Retinal pigment epithelial cell (primary cell): ENCODE measurements around the gene ZFYVE28.

Source experiments
- DNase-seq: peaks from one replicate; pipeline ENCODE4 v3.0.0-alpha.2; 2010; ENCODE audit warnings: low read depth
- H3K4me3 ChIP-seq: 2 replicates; pipeline ENCODE4 v1.5.1; 2011; ENCODE audit warnings: mild to moderate bottlenecking, low read length, control low read depth, moderate library complexity
- TF ChIP-seq, protein P1 (sequence below): conservative IDR thresholded peaks from 2 replicates; pipeline ENCODE4 v1.5.1; 2011; ENCODE audit warnings: low read depth, low read length, control low read depth, inconsistent platforms

The ZFYVE28 gene

DNA sequence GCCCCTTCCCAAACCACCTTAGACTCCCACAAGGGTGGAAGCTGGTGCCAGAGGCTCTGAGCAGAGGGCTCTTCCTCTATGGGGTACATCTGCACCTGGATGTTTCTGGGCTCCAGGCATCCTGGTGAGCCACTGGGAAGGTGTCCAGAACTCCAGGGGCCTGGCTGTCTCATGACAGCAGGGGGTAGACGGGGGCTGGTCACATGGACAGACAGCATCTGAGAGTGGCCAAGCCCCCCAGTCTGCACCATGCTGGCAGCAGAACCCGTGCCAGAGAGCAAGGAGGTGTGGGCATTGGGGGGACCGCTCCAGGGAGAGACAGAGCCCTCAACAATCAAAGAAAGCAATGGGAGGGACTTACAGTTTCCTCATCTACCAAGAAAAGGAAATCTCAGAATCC, 39.5 kb downstream of the ZFYVE28 start:
- TF ChIP-seq, protein P1, sequence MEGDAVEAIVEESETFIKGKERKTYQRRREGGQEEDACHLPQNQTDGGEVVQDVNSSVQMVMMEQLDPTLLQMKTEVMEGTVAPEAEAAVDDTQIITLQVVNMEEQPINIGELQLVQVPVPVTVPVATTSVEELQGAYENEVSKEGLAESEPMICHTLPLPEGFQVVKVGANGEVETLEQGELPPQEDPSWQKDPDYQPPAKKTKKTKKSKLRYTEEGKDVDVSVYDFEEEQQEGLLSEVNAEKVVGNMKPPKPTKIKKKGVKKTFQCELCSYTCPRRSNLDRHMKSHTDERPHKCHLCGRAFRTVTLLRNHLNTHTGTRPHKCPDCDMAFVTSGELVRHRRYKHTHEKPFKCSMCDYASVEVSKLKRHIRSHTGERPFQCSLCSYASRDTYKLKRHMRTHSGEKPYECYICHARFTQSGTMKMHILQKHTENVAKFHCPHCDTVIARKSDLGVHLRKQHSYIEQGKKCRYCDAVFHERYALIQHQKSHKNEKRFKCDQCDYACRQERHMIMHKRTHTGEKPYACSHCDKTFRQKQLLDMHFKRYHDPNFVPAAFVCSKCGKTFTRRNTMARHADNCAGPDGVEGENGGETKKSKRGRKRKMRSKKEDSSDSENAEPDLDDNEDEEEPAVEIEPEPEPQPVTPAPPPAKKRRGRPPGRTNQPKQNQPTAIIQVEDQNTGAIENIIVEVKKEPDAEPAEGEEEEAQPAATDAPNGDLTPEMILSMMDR, result no peak
- H3K4me3 ChIP-seq, result no peak overlapping the region
- DNase-seq, result no peak

DNA sequence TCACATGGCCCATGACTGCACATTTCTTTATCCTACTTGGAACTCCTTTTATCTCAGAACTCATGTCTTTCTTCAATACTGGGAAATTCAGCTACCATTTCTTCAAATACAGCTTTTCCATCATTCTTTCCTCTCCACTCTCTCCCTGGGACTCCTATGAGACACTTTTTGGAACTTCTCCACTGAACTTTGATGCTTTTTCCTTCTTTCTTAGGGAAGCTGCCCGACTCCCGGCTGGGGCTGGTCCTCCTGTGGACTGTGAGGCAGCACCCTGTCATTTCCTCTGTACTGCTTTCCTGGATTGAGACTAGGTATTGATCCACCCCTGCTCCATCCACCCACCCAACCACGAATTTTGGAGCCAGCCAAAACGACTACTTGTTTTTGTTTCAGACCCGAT, 40.0 kb downstream of the ZFYVE28 start:
- no peak for DNase-seq
- TF ChIP-seq, protein P1, result no peak
- no peak overlapping the region for H3K4me3 ChIP-seq

DNA sequence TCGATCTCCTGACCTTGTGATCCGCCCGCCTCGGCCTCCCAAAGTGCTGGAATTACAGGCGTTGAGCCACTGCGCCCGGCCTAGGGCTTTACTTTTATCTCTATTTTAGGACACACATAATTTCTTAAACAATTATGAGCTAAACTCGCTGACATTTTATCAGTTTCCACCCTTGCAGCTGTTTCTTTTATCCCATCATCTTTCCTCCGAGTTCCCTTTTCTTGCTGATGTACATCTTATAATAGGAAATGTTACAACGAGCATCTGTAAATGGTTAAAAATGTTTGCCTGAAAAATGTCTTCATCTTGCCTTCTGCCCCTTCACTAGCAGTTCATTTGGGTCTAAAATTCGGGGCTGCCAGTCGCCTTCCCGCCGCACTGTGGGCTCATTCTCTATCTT, 41.2 kb downstream of the ZFYVE28 start:
- H3K4me3 ChIP-seq, result no peak overlapping the region
- TF ChIP-seq, protein P1, result no peak
- DNase-seq, result no peak

DNA sequence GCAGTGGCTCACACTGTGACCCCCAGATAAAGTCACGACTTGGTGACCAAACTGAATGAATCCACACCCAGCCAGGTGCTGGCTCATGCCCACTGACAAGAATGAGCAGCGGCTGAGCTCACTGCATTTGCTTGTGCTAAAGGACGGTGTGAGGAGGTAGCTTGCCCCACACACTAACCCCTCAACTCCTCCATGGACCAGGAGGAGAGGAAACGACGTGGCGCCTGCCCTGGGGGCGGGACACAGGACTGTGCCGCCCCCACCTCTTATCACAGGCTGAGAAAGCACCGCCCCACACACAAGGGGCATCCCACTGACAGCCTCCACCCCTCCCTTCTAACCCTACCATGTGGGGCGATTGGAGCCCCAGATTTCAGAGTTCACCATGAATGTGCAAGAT, 43.0 kb downstream of the ZFYVE28 start:
- TF ChIP-seq, protein P1, result no peak

DNA sequence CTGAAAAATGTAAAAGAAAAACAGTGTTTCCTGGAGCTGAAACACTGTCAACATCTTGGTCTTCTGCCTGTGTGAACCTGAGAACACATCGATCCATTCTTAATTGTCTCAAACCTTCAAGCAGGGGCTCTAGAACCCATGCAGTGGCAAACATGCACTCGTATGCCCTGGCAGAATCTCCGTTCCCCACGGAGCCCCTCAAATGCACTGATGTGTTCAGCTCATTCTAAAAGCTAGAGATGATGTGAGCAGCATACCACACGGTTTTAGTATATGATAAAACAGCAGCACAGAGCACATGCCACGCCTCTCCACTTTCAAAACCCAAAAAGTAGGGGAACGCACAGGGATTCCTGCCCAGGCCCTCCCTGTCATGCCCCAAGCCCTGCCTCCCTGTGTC, 44.9 kb downstream of the ZFYVE28 start:
- DNase-seq, result no peak
- H3K4me3 ChIP-seq, result no peak overlapping the region
- TF ChIP-seq, protein P1, result no peak

More for the DNA sequence above, 43.0 kb downstream of the ZFYVE28 start:
- no peak overlapping the region for H3K4me3 ChIP-seq
- DNase-seq, result no peak

DNA sequence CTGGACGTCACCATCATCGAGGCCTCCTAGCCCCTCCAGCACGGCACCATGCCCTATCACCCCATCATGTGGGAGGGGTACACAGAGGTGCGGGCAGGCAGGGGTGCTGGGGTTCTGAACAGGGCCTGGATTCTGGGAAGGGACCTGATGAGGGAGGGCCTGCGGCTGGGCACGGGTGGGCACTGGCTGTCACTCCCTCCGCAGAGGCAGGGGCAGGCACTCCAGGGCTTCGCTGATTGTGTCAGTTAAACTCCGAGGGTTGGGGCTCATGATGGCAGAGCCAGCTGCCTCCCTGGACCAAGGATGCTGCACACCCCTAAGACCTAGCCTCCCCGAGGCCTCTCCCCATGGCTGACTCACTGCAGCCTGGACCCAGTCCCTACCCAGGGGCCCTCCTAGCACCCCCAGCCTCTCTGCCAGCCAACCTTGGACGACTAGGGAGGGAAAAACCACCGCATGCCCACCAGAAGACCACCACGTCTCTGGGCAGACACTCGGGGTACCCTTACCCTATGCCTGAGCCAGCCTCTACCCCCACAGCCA, 45.9 kb downstream of the ZFYVE28 start:
- DNase-seq, result no peak
- TF ChIP-seq, protein P1, result no peak
- no peak overlapping the region for H3K4me3 ChIP-seq

DNA sequence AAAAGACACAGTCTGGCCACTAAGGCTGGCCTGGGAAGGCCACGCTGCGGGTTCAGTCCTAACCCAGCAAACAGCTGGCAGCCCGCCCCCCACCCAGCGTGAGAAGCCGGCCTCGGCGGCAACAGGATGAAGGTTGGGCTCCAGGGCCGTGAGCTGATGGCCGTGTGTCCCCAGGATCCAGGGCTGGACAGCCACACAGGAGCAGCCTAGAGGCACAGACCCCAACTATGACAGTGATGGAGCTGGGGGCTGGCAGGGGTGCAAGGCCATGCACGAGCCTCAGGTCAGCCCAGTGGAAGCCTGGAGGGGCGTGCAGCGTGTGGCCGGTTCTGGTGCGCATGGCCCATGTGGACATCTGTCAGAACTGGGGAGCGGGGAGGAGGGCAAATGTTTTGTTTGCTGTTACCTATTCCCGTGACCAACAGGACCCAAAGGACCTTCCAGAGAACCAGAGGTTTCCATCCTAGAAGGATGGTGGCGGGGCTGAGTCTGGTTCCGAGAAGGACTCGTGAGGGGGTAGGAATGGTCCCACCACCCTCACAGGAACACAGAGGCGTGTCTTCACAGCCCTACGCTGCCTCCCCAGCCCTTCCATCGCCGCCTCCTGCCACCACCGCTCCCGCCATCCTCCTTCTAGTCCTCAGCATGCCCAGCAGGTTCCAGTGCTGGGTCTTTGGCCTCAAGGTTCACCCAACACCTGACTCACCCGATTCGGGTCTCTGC, 46.5 kb downstream of the ZFYVE28 start:
- TF ChIP-seq, protein P1, result no peak
- no peak for DNase-seq
- no peak overlapping the region for H3K4me3 ChIP-seq
